ENCODE data around the gene SPRED3.

DNA sequence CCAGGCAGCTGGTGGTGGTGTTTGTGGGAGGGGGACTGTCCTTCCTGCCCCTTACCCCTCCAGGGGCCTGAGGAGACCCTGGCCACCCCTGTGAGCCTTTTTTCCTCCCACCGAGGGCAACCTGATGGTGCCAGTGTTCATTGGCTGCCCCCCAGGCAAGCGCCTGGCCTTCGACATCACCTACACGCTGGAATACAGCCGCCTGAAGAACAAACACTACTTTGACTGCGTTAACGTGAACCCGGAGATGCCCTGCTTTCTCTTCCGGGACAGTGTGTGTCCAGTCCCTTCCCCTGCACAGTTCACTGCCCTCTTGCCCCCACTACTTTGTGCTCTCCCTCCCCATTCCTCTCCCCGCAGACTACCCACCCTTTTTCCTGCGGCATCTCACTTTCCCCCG, 21.5 kb upstream of the SPRED3 start:
- TF ChIP-seq, protein P1, sequence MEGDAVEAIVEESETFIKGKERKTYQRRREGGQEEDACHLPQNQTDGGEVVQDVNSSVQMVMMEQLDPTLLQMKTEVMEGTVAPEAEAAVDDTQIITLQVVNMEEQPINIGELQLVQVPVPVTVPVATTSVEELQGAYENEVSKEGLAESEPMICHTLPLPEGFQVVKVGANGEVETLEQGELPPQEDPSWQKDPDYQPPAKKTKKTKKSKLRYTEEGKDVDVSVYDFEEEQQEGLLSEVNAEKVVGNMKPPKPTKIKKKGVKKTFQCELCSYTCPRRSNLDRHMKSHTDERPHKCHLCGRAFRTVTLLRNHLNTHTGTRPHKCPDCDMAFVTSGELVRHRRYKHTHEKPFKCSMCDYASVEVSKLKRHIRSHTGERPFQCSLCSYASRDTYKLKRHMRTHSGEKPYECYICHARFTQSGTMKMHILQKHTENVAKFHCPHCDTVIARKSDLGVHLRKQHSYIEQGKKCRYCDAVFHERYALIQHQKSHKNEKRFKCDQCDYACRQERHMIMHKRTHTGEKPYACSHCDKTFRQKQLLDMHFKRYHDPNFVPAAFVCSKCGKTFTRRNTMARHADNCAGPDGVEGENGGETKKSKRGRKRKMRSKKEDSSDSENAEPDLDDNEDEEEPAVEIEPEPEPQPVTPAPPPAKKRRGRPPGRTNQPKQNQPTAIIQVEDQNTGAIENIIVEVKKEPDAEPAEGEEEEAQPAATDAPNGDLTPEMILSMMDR (IDR thresholded peaks at IDR 0.05), result no peak
- no peak for TF ChIP-seq ZFX (IDR thresholded peaks at IDR 0.05; ENCODE audit: borderline replicate concordance)
